HG03520 (cell line): ENCODE data around the gene FLVCR2.
A peak's percentile ranks its signal among the peaks of the same experiment; 100 is the strongest.
"Not testable (repeated sequence)": the region's sequence is repeated elsewhere in the genome, so short reads cannot be mapped to it uniquely, and the experiment has no call there.

Experiments
- ATAC-seq: cut with Tn5 transposase; IDR thresholded peaks from one replicate; pipeline ENCODE4 v1.9.1; 2021; ENCODE audit warnings: mild to moderate bottlenecking, moderate library complexity; ENCODE audit not compliant: unreplicated experiment

Gene FLVCR2

DNA sequence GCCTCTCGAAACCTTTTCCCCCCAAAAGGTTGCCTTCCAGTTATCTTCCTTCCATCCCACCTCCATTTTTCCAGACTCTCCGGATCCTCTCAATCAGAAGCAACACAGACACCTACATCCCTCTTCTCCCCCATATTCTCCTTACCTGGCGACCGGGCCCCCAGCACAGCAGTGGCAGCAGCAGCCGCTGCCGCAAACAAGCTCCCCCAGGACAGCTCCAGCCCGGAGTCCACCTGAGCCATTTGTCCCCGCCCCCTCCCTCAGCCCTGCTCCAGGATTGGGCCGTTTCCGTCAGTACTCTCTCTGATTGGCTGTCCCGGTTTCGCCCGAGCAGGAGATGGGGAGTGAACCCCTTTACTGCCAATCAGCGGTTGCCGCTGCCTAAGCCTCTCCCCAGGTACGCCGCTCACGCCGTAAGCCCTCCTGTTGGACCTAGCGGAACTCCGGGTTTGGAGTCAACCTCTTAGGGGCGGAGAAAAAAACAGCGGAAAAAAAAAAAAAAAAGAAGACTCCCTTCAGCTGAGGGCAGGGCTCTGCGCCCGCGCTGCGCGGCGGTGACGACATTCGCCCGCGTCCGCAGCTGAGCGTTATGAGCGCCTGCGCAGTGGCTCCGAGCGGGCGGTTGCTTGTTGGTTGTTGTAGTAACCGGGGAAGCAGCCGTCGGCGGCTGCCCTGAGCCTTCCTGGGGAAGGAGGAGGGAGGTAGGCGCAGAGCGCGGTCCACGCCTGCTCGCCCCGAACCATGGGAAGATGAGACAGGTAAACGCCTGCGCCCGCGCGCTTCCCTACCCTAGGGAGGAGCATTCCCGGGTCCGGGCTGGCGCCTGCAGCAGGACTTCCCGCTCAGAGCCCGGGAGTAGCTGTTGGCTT is 82.4 kb downstream of the FLVCR2 start, which contains the start of the genes ERG28 and TTLL5:
ERG28 (minus strand) TSS at position 247 of the 869 bp plus-strand sequence. CDS start 3,374 bp downstream, outside the sequence.
TTLL5 (plus strand) TSS at position 617 of the 869 bp plus-strand sequence. CDS start 1,904 bp downstream, outside the sequence.
- peak; percentile 97 for ATAC-seq

- no peak for ATAC-seq
Observed at GRCh38 chr14:75661499-75661814, 83.0 kb downstream of the FLVCR2 start.

DNA sequence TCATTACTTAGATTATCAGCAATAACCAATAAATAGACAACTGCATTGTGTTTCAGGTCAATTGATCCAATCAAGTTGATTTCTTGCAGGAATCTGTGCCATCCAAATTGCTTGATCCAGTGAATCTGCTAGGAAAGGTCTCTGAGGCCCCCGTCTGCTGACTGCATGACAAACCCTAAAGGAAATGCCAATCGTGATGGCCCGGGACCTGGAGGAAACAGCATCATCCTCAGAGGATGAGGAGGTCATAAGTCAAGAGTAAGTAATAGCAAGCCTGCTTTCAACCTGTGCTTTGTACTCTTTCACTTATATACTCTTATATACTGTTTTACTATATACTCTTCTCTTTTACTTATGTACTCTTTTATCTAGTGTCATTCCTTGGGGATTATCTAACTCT is 84.5 kb downstream of the FLVCR2 start:
- ATAC-seq: no peak

GRCh38 chr14:75667099-75667765 is 88.8 kb downstream of the FLVCR2 start:
- ATAC-seq: no peak

GRCh38 chr14:75672605-75673192 is 94.3 kb downstream of the FLVCR2 start:
- no peak for ATAC-seq

GRCh38 chr14:75673345-75674035 is 95.1 kb downstream of the FLVCR2 start:
- no peak for ATAC-seq

GRCh38 chr14:75675265-75675960 is 97.0 kb downstream of the FLVCR2 start:
- no peak for ATAC-seq

- ATAC-seq: no peak
Observed at GRCh38 chr14:75685910-75686309, 107.5 kb downstream of the FLVCR2 start.

GRCh38 chr14:75689012-75689411 is 110.6 kb downstream of the FLVCR2 start:
- no peak for ATAC-seq

DNA sequence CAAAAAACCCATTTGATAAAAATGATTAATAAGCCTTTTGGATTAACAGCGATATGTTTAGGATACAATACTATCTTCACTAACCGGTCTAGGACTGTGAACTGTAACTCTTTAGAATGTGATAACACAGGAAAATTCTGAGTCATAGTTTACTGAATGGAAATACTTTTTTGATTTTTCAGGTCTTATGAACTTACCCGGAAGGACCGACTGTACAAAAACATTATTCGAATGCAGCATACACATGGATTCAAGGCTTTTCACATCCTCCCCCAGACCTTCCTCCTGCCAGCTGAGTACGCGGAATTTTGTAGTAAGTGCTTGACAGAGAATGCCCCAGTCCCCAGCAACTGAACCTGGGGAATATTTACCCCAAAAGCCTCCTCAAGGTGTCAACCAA is 111.6 kb downstream of the FLVCR2 start:
- no peak for ATAC-seq

GRCh38 chr14:75695025-75695424 is 116.6 kb downstream of the FLVCR2 start:
- not testable (repeated sequence) for ATAC-seq

DNA sequence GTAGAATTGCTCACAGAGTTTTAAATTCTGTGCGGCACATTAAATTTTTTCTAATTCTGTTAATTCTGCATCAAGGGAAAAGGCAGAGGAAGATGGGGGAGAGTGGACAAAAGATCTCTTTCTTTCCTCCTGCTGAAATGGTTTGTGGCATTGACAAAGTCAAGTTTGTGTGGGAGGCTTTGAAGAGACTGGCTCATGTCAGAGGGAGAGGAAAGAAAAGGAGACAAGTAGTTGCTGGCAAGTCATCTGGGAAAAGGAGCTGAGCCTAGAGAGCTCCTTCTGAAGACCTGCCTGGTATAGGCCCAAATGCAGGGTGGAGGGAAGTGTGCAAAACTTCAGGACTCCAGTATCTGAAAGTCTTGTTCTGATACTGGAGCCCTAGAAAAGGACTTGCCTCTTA is 119.0 kb downstream of the FLVCR2 start:
- no peak for ATAC-seq
